ENCODE data around the gene GSTM5.
"Not testable (repeated sequence)": the region's sequence is repeated elsewhere in the genome, so short reads cannot be mapped to it uniquely, and the experiment has no call there.

Gene GSTM5

DNA sequence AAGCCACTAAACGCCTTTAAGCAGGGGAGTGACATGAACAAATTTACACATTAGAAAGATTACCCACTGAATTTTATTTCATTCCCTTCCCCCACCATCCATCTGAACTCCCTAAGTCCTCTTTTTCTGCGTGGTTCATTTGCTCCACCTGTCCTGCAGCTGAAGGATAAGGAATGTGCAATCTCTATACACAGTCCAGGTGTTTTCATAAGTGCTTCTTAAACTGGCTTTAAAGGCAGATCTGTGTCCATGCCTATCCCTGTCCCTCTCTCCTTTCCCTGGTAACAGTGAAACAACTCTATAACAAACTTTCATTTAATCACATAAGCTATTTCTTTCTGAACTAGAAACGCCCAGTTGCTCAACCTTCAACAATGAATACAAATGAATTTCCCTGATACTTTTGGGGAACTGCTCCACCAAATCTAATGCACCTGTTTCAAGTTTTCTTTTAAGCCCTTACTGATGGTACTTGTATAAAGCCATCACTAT lies 20.4 kb downstream of the GSTM5 start:
- no peak for DNase-seq

GRCh38 chr1:109733236-109733870 lies 21.3 kb downstream of the GSTM5 start:
- no peak for DNase-seq

- DNase-seq: peak; percentile 86
These were observed 27.9 kb downstream of the GSTM5 start for GRCh38 chr1:109739738-109740614.

DNA sequence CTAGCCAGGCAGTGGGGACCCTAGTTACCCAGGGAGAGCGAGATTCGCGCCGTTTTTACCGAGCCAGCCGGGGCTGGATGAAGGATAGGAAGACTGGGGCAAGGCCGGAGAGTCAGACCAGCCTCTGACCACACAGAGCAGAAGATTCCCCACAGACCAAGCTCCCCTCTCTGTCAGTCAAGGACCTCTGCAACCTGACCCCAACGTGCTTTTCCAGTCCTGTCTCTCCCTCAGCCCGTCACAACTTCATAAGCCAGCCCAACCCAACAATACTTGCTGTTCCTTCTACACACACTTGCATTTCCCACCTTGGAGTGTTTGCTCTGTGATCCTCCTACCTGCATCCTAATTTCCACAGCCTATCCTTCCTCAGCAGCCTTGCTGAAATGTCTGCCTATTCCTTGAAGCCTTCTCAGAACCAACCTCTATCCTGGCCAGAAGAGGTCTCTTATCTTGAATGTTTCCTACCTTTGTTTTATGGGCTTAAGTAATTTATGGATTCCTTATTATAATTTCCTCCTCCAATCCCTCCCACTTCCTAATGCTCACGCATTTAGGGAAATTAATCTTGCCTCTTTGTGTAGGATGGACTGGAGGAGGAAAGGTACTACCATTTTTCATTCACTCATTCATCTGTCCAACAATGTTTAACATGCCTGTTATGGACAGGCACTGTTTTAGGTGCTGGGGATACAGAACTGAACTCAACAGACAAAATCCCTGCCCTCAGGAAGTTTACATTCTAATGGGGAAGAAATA lies 28.7 kb downstream of the GSTM5 start, which contains the start of gene GSTM3:
TSS of gene GSTM3 (minus strand) at position 424 of the 759 bp plus-strand sequence. CDS start 751 bp downstream, outside the sequence.
- no peak for DNase-seq

DNA sequence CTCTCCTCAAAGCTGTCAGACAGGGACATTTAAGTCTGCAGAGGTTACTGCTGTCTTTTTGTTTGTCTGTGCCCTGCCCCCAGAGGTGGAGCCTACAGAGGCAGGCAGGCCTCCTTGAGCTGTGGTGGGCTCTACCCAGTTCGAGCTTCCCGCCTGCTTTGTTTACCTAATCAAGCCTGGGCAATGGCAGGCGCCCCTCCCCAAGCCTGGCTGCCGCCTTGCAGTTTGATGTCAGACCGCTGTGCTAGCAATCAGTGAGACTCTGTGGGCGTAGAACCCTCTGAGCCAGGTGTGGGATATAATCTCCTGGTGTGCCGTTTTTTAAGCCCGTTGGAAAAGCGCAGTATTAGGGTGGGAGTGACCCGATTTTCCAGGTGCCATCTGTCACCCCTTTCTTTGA lies 36.3 kb downstream of the GSTM5 start:
- not testable (repeated sequence) for DNase-seq

GRCh38 chr1:109749221-109749620 lies 37.2 kb downstream of the GSTM5 start:
- no peak for DNase-seq

DNA sequence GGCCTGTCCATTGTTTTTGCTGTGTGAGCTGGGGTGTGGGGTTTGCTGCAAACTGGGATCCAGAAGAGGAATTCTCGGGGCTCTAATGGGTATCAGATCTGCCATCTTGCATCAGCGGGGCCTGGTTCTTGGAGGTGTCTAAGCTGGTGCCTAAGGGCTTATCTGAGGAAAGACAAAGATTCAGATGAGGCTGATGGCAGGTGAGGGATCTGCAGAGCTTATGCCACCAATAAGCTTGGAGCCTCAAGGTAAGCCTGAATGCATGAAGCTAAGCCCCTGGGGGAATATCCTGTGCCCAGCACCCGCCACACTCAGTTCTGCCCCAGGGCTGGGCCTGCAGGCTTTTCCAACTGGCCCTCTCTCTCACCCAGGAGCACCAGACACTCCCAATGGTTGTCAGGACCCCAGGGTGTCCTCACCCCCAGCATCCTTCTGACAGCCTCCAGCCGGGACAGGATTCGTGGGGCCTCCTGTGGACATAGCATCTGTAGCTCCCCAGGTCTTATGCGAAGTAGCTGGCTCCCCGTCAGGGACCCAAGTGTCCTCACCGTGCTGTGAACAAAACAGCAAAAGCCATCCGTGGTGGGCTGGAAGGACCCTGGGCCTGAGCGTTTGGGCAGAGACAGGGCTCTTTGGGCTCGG lies 38.3 kb downstream of the GSTM5 start:
- no peak for DNase-seq

GRCh38 chr1:109750920-109751319 lies 38.9 kb downstream of the GSTM5 start:
- DNase-seq: no peak

DNA sequence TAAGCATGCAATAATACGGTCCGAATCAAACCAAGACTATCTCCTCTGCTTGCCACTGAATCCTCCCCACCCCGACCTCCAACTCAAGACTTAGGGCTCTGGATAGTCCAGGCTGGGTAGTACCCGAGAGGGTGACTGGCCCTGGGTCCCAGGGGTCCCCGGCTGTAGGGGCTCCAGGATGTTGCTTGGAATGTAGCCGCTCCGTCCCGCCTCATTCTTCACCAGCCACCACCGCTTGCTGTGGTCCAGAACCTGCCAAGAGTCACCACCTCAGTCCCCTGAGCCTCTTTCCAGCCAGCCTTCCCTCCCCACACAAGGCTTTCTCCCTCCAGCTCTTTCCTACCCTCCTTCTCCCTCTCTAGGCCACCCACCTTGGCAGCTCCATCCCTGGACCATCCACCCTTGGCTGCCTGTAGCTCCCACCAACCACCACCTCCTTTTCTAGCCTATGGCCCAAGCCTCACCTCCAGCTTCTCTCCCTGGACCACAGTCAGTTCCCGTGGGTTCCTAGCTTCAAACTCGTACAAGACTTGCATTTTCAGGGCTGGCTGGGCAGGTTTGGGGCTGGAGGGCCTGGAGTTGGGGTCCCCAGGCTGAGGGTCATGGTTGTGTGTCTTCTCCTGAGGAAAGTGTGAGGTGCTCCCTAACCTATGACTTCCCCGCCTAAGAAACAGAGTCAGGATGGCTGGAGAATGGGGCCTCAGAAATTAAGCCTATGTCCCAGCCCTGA lies 39.6 kb downstream of the GSTM5 start:
- no peak for DNase-seq

GRCh38 chr1:109754738-109755137 lies 42.7 kb downstream of the GSTM5 start:
- no peak for DNase-seq

DNA sequence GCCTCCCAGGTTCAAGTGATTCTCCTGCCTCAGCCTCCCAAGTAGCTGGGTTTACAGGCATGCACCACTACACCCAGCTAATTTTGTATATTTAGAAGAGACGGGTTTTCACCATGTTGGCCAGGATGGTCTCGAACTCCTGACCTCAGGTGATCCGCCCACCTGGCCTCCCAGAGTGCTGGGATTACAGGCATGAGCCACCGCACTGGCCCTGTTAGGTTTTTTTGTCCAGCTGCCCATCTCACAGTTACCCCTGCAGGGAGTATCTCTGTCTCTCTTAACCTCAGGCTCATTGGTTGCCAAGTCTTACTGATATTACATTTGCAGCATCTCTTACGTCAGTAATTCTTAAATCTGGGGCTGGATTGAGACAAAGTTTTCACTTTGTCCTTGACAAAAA lies 44.3 kb downstream of the GSTM5 start:
- not testable (repeated sequence) for DNase-seq

DNA sequence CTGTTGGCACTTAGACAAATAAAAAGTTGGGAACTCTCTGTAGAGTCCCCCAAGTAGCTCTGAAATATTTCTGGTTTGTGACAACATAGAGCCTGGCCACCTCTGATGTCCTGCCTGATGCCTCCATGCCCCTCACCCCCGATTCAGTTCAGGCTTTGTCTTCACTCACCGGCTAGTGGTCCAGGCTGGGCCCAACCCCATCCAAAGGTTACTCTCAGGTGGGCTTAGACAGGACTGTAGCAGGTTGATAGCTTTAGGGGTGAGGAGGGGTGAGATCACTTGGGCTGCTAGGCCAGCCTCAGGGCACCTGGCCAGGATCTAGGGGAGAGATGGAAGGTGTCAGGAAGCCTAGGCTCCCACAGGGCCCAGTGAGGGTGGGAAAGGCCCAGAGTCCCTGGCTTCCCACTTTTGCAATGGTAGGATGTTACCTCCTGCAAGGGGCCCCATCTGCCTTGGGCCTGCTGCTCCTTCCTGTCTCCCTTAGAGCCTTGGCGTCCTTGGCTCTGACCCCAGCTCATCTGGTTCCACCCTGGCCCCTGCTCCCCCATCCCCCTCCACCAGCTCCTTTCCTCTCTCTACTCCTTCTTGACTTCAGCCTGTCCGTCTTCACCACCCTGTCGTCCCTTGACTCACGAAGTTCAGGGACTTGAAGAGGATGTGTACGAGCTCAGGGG lies 44.9 kb downstream of the GSTM5 start:
- DNase-seq: no peak

GRCh38 chr1:109757936-109758786 lies 46.1 kb downstream of the GSTM5 start:
- DNase-seq: no peak

DNA sequence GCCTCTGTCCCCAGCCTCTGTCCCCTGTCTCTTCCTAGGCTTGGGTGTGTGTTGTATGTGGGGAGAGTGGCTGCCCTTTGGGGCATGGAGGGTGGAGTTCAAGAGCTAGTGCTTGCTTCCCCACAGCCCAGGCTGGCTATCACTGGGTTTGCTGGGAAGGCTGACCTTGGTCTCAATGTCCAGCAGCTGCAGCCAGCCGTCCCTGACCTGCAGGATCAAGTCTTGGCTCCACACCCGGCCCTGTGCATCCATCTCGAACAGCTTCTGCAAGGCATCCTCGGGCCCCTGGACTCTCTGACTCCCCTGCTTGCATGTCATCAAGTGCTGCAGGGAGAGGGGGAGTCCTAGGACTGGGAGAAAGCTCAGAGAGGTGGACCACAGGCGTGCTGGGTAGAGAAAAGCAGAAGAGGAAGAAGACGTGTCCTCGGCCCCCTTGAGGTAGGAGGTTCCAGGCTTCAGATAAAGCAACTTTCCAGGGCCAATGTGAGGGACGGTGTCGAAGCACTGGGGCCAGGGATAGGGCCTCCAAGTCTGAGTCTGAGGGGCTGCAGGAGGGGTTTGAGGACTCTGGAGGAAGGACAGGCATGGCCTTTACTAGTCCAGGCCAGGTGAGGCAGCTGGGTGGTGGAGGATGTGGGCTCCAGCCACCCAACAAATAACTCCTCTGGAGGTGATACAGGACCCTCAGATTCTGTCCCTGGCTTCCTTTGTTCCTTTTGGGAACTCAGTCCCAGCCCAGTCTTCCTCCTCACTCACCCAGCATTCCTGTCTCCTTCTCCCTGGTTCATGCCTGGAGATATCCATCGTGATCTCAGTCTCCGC lies 47.7 kb downstream of the GSTM5 start:
- DNase-seq: no peak

- no peak for DNase-seq
These were observed 48.7 kb downstream of the GSTM5 start for GRCh38 chr1:109760581-109761226.

DNA sequence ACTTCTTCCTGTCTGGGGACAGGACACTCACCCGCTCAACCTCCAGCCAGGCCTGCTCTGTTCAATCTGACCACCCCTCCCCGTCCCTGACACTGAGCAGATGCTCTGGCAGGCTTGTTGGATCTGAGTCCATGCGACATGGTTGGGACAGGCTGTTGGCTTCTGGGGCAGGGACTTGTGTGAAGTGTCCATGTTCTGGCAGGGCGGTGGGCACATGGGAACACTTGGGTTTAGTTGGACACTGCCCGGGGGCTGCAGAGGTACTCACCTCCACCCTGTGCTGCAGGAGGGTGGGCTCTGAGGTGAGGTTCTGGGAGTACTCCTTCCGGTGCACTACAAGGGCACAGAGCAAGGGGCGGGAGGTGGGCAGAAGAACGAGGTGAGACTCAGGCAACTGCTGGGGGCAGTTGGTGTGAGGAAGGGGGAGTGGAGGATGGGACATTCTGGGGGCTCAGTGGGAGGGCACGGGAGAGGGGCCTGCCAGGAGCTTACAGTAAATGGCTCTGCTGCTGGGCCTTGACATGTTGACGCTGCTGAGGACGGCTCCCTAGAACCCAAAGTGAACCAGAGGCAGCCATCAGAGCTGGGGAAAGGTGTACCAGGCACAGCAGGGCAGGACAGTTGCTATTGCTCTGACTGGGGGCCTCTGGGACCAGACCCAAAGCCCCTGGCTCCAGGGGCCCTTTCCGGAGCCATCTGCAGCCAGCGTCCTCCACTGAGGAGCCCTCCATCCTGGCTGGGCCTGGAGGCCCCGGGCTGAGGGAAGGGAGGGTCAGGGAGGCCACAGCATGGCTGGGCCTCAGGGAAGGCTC lies 49.4 kb downstream of the GSTM5 start:
- no peak for DNase-seq

- no peak for DNase-seq
These were observed 50.1 kb downstream of the GSTM5 start for GRCh38 chr1:109762039-109762585.

Data from effector CD8-positive, alpha-beta T cell (primary cell).